GM21390 (cell line): ENCODE measurements around the gene GGT5.
"Not testable (repeated sequence)": the region's sequence is repeated elsewhere in the genome, so short reads cannot be mapped to it uniquely, and the experiment has no call there.

Experiments
- ATAC-seq: cut with Tn5 transposase; IDR thresholded peaks from one replicate; pipeline ENCODE4 v1.9.1; 2021; ENCODE audit not compliant: unreplicated experiment

Gene GGT5

DNA sequence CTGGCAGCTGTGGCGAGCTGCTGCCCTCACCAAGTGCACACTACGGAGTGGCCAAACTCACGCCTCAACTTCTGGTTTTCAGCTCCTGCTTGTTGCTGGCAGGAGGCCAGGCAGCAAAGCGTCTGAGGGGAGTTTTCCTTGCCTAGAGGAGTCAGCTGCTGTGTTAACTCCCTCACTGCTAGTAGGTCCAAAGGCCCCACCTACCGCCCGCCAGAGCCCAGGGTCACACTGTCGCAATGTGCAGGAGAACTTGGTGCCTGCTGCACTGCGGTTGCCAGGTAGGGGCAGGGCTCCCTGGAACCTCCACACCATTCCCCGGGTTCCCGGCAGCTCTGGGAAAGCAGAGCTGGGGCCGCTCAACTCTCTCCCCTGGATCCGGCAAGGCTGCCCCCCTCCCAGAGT lies at the start of gene GGT5:
TSS of gene GGT5 (minus strand) at position 53 of the 402 bp plus-strand sequence. CDS start 357 bp downstream, outside the sequence.
- not testable (repeated sequence) for ATAC-seq

DNA sequence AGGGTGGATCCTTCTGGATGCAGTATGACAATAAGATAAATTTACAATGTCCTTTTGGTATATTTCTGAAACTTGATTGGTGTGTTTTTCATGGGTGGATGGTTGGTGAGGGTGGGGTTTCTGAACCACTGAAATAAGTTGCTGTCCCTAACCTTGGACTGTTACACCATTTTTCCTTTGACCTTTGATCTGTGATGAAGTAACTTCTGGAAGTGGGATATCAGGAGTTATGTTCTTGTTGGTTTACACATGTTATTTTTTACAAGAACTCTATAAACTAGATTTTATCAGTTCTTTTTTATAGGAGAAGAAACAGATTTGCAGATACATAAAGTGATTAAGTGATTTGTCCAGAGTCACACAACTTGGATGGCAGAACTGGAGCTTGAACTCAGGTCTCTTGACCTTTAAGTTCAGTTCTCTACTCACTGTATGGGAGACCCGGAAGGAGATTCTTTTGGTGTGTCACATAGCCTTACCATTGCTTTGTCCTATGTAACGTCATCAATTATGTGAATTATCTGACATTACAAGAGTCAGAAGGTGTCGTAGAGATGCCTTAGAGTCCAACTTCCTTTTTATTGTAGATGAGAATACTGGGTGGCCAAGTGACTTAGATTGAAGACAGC lies 47.4 kb upstream of the GGT5 start:
- ATAC-seq = not testable (repeated sequence)

GRCh38 chr22:24291515-24292201 lies 46.8 kb upstream of the GGT5 start:
- ATAC-seq = no peak

- ATAC-seq = no peak
Observed at GRCh38 chr22:24290459-24290858, 45.6 kb upstream of the GGT5 start.

DNA sequence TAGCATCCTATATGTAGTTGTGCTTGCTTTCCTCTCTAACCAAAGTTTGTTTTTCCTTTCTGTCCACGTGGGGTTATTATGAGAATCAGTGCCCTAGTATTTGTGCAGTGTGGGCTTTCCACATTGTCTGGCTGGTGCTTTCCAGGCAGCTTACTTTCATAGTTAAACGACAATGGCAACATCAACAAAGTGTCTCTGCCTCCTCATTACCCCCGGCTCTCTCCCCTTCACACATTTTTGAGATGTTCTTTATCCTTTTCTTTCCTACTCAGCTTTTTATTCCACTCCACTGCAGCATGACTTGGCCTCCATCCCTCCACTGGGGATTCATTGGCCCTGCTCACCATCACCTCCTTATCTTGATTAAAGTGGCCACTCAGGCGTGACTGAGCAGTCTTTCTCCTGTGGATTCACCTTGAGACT lies 44.9 kb upstream of the GGT5 start:
- ATAC-seq = no peak

DNA sequence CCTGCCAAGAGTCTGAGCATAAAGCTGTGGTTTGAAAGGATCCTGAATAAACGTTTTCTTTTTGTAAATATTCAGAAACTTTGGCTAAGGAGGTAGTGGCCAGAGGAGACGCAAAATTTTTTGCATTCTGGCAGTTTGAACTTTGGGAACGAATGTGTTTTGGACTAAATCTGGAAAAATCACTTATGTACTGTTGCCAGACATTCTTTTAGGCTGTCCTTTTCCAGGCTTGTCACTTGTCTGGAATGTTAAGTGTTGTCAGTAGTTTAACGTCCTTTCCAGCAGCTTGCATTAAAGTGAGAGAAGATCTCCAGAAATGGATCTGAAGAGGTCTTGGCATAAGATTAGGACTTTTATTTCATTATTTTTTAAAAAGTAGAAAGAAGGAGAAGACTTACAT lies 44.2 kb upstream of the GGT5 start:
- no peak for ATAC-seq

GRCh38 chr22:24287801-24288200 lies 42.9 kb upstream of the GGT5 start:
- not testable (repeated sequence) for ATAC-seq

DNA sequence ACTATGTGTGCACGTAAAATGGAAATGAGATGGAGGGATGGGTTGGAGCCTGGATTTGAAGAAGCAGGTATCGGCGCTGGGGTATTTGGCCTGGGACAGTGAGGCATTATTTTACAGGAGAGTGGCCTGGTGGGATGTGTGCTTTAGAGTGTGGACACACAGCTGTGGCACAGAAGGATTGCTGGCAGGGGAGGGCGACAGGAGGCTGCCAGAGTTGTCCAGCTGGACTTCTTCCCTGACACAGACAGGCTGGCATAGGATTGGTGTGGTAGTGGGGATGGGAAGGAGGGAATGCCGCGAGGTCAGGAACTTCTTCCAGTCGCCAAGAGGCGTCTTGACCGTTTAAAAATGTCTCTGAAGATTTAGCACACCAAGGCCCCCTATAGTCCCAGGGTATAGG lies 42.3 kb upstream of the GGT5 start:
- ATAC-seq = not testable (repeated sequence)

GRCh38 chr22:24285245-24285644 lies 40.4 kb upstream of the GGT5 start:
- ATAC-seq = no peak

GRCh38 chr22:24284747-24285203 lies 39.9 kb upstream of the GGT5 start:
- no peak for ATAC-seq

DNA sequence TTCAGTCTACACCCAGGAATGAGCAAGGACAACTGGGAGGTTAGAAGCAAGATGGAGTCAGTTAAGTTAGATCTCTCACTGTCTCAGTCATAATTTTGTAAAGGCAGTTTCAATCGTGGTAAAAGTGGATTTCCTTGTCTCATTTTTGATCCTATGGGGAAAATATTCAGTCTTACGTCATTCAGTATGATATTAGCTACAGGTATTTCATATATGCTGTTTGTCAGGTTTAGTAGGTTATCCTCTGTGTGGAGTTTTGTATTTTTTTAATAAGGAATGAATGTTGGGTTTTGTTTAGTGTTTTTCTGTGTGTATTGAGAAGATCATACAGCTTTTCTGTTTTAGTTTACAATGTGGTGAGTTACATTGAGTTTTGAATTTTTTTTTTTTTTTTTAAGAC lies 37.5 kb upstream of the GGT5 start:
- ATAC-seq = no peak

DNA sequence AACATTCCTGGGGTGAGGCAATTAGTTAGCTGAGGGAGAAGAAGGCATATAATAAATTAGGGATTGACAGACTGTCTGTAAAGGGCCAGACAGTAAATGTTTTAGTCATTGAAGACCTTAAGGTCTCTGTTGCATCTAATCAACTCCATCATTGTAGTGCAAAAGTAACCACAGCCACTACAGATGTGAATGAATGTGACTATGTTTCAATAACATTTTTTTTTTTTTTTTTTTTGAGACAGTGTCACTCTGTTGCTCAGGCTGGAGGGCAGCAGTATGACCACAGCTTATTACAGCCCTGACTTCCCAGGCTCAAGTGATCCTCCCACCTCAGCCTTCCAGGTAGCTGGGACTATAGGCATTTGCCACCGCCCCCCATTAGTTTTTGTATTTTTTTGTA lies 35.5 kb upstream of the GGT5 start:
- ATAC-seq = not testable (repeated sequence)

- not testable (repeated sequence) for ATAC-seq
Observed at GRCh38 chr22:24274696-24275405, 30.0 kb upstream of the GGT5 start.

DNA sequence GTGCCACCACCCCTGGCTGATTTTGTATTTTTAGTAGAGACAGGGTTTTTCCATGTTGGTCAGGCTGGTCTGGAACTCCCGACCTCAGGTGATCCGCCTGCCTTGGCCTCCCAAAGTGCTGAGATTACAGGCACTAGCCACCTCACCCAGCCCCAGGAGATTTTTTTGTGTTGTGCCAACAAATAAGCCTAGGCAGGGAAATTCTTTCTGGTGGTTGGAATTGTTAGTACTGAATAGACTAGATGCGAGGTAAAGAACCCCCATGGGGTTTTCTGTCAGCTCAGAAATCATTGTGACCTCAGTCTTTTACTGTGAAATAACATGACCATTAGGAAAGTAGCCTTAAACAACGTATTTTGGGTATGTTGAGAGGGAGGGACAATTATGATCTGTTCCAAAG lies 29.0 kb upstream of the GGT5 start:
- not testable (repeated sequence) for ATAC-seq

GRCh38 chr22:24273031-24273430 lies 28.1 kb upstream of the GGT5 start:
- ATAC-seq = not testable (repeated sequence)

DNA sequence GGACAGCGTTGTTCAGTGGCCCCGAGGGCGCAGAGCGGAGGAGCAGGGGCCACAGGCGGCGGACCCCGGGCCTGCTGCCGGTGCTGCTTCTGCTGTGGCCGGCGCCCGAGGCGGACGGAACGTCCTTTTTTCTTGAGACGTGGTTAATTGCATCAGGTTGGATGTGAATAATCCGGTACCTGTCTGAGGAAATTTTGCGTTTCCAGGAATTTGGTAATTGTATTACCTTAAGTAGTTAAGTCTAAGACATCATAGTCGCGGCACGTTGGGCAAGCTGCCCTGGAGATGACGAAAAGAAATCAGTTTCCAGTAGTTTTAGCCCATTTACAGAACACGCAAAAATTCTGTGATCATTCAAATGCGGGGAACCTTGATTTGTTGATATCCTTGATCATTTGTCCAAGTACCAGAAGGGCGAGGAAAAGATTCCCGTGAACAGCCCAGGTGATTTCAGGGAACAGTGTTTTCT lies 26.5 kb upstream of the GGT5 start:
- peak; percentile 21 for ATAC-seq

DNA sequence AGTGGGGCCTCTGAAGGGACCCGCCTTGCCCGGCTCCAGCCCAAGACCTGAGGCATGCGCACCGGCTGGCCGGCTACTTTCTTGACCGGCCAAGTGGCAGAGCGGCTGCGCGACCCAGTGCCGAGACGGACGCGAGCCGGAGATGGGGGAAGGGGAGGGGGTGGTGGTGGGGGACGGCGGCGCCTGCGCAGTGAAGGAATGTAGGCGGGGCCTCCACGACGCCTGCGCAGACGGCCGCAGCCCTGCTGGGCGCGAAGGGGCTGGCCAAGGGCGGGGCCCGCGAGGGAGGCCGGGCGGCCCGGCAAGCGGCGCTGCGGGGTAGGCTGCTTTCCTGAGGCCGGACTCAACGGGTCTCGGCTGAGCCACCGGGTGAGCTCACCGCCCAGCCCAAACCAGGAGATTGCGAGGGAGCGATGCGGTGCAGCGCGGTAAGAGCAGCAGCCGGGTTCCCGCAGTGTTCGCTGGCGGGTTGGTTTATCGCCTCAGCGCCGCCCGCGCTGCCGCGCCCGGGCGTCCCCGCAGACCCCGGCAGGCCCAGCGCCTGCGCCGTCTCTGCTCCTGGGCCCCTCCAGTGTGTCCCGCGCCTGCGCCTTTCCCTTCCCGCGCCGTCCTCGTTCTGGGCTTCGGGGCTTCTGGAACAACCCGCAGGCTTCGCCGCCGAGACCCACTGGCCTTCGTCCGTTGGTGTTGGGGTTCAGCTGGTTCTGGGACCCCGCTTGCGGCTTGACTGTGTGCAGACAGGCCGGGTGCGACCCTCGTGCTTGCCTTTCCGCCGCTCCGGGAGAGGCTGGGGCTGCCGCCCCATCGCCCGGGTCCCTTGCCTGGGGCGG lies 25.9 kb upstream of the GGT5 start, which contains the start of gene SPECC1L:
TSS of gene SPECC1L (plus strand) at position 276 of the 830 bp plus-strand sequence. CDS start 31,401 bp downstream, outside the sequence.
- ATAC-seq = peak; percentile 68

- not testable (repeated sequence) for ATAC-seq
Observed at GRCh38 chr22:24266495-24266894, 21.6 kb upstream of the GGT5 start.

- ATAC-seq = no peak
Observed at GRCh38 chr22:24265734-24266133, 20.9 kb upstream of the GGT5 start.

DNA sequence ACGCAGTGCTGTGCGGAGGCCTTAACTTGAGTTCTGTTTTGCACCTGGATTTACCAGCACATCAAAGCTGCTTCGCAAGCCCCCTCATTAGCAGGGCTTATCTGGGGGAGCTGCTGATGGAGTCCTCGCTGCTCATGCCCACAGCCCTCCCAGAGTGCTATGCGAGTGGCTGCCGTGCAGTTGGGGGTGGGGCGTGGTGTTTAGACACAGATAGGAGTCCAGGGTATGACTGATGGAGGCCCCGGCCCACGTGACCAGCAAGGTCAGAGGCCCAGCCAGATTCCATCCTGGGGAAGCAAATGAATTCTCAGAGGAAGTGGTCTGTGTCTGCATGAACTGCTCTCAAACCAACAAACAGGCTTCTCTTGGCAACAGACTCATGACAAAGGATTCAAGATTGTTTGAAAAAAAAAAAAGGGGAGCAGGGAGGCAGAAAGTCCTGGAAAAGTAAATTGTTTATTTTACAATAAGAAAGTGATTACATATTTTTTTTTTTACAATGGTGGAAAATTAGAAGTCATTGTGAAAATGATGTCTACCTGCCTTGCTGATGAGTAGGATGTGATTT lies 19.5 kb upstream of the GGT5 start:
- ATAC-seq = not testable (repeated sequence)
